H9 (cell line): ENCODE results near the gene GLUL. TPM values are rescaled to one million over a fixed set of nuclear protein-coding genes. Genes with fewer than 3 reads are reported as not detected.

Experiments used
- DNase-seq: peaks from one replicate; pipeline ENCODE4 v3.0.0-alpha.2; 2017
- H2AFZ ChIP-seq: one replicate; pipeline ENCODE4 v1.6.1; 2013; ENCODE audit warnings: mild to moderate bottlenecking, low read length, control low read depth, moderate library complexity
- H2AK5ac ChIP-seq: 2 replicates; pipeline ENCODE4 v1.6.1; 2013; ENCODE audit warnings: low read length, control low read depth, mixed read lengths; ENCODE audit not compliant: insufficient read length
- H2BK120ac ChIP-seq: one replicate; pipeline ENCODE4 v1.6.1; 2013; ENCODE audit warnings: low read depth, mild to moderate bottlenecking, low read length, control low read depth, inconsistent platforms; ENCODE audit not compliant: poor library complexity, severe bottlenecking
- H2BK12ac ChIP-seq: 2 replicates; pipeline ENCODE4 v1.6.1; 2013; ENCODE audit warnings: low read length, control low read depth, mixed read lengths, low read depth; ENCODE audit not compliant: insufficient read length
- H2BK15ac ChIP-seq: 2 replicates; pipeline ENCODE4 v1.6.1; 2013; ENCODE audit warnings: low read depth, low read length, control low read depth
- H2BK20ac ChIP-seq: one replicate; pipeline ENCODE4 v1.6.1; 2013; ENCODE audit warnings: low read depth, mild to moderate bottlenecking, low read length, control low read depth, inconsistent platforms; ENCODE audit not compliant: poor library complexity, severe bottlenecking
- H2BK5ac ChIP-seq: 2 replicates; pipeline ENCODE4 v1.6.1; 2013; ENCODE audit warnings: low read length, control low read depth, mixed read lengths; ENCODE audit not compliant: insufficient read length
- H3K14ac ChIP-seq: 2 replicates; pipeline ENCODE4 v1.6.1; 2013; ENCODE audit warnings: low read length, control low read depth; ENCODE audit not compliant: insufficient read depth
- H3K18ac ChIP-seq: 2 replicates; pipeline ENCODE4 v1.6.1; 2013; ENCODE audit warnings: low read depth, mild to moderate bottlenecking, mixed read lengths, low read length, control low read depth; ENCODE audit not compliant: insufficient read length
- H3K23ac ChIP-seq: 2 replicates; pipeline ENCODE4 v1.6.1; 2013; ENCODE audit warnings: low read length, control low read depth, mixed read lengths, low read depth; ENCODE audit not compliant: insufficient read length
- H3K23me2 ChIP-seq: 2 replicates; pipeline ENCODE4 v1.6.1; 2013; ENCODE audit warnings: low read depth, mild to moderate bottlenecking, mixed read lengths, low read length, control low read depth; ENCODE audit not compliant: insufficient read length, poor library complexity, severe bottlenecking
- H3K27ac ChIP-seq: 2 replicates; pipeline ENCODE4 v1.5.1; 2013; ENCODE audit warnings: low read length, control low read depth, mixed read lengths, low read depth; ENCODE audit not compliant: insufficient read length
- H3K27me3 ChIP-seq: 2 replicates; pipeline ENCODE4 v1.6.1; 2013; ENCODE audit warnings: low read length, control low read depth, inconsistent platforms; ENCODE audit not compliant: insufficient read depth
- H3K4ac ChIP-seq: 2 replicates; pipeline ENCODE4 v1.6.1; 2013; ENCODE audit warnings: low read depth, mild to moderate bottlenecking, control low read depth, inconsistent platforms, low read length, moderate library complexity
- H3K4me1 ChIP-seq: 2 replicates; pipeline ENCODE4 v1.6.1; 2013; ENCODE audit warnings: low read length, control low read depth, inconsistent platforms; ENCODE audit not compliant: insufficient read depth
- H3K4me2 ChIP-seq: 2 replicates; pipeline ENCODE4 v1.6.1; 2013; ENCODE audit warnings: low read length, control low read depth, mixed read lengths; ENCODE audit not compliant: insufficient read length, insufficient read depth
- H3K56ac ChIP-seq: 2 replicates; pipeline ENCODE4 v1.6.1; 2013; ENCODE audit warnings: low read depth, mild to moderate bottlenecking, mixed read lengths, low read length, control low read depth; ENCODE audit not compliant: insufficient read length
- H3K79me1 ChIP-seq: 2 replicates; pipeline ENCODE4 v1.6.1; 2013; ENCODE audit warnings: low read depth, mild to moderate bottlenecking, moderate library complexity, low read length, control low read depth, inconsistent platforms; ENCODE audit not compliant: insufficient read depth, poor library complexity, severe bottlenecking
- H3K79me2 ChIP-seq: 2 replicates; pipeline ENCODE4 v1.6.1; 2013; ENCODE audit warnings: low read length, control low read depth, inconsistent platforms; ENCODE audit not compliant: insufficient read depth
- H3K9ac ChIP-seq: 2 replicates; pipeline ENCODE4 v1.6.1; 2013; ENCODE audit warnings: low read length, control low read depth, mixed read lengths; ENCODE audit not compliant: insufficient read length; ENCODE audit errors: extremely low read depth
- H3K9me3 ChIP-seq: one replicate; pipeline ENCODE4 v1.6.1; 2013; ENCODE audit warnings: low read depth, low read length, inconsistent platforms; ENCODE audit not compliant: control insufficient read depth
- H3T11ph ChIP-seq: one replicate; pipeline ENCODE4 v1.6.1; 2013; ENCODE audit warnings: mild to moderate bottlenecking, low read length, control low read depth, inconsistent platforms
- H4K20me1 ChIP-seq: one replicate; pipeline ENCODE4 v1.6.1; 2013; ENCODE audit not compliant: control insufficient read depth, insufficient read length, insufficient read depth
- H4K5ac ChIP-seq: 2 replicates; pipeline ENCODE4 v1.6.1; 2013; ENCODE audit warnings: low read depth, mild to moderate bottlenecking, mixed read lengths, low read length, control low read depth; ENCODE audit not compliant: insufficient read length
- H4K8ac ChIP-seq: replicated peaks from 2 replicates; pipeline ENCODE4 v1.6.1; 2013; ENCODE audit warnings: low read length, control low read depth, mixed read lengths, low read depth; ENCODE audit not compliant: insufficient read length
- H4K91ac ChIP-seq: 2 replicates; pipeline ENCODE4 v1.6.1; 2013; ENCODE audit warnings: low read depth, mild to moderate bottlenecking, moderate library complexity, mixed read lengths, low read length, control low read depth; ENCODE audit not compliant: insufficient read length
- H3K27ac Mint-ChIP-seq, 3 experiments: 2 replicates in 2 of 3; 3 replicates in 1 of 3; pipeline ENCODE4 v1.8.0; 2020 to 2021; ENCODE audit warnings: mixed read lengths in 3 of 3, mild to moderate bottlenecking in 1 of 3, moderate library complexity in 1 of 3
- H3K27me3 Mint-ChIP-seq: 2 replicates; pipeline ENCODE4 v1.8.0; 2021; ENCODE audit warnings: low read depth, mild to moderate bottlenecking, moderate library complexity, mixed read lengths
- H3K36me3 Mint-ChIP-seq, 3 experiments: 2 replicates in 2 of 3; 3 replicates in 1 of 3; pipeline ENCODE4 v1.8.0; 2020 to 2021; ENCODE audit warnings: low read depth in 3 of 3, mixed read lengths in 3 of 3; ENCODE audit not compliant: insufficient read depth in 1 of 3
- H3K4me1 Mint-ChIP-seq, 2 experiments: 2 replicates each; pipeline ENCODE4 v1.8.0; 2020; ENCODE audit warnings: mixed read lengths in 2 of 2
- H3K4me3 Mint-ChIP-seq, 2 experiments: 2 replicates in 1 of 2; 3 replicates in 1 of 2; pipeline ENCODE4 v1.8.0; 2020 to 2021; ENCODE audit warnings: mild to moderate bottlenecking in 2 of 2, mixed read lengths in 2 of 2, moderate library complexity in 1 of 2
- H3K9me3 Mint-ChIP-seq, 2 experiments: 2 replicates in 1 of 2; 3 replicates in 1 of 2; pipeline ENCODE4 v1.8.0; 2020; ENCODE audit warnings: mild to moderate bottlenecking in 2 of 2, mixed read lengths in 2 of 2, moderate library complexity in 1 of 2
- WGBS: extraction: QIAGEN DNeasy Blood & Tissue Kit; methylation state at CpG from one replicate; pipeline ENCODE4 v1.1.7; 2013; ENCODE audit warnings: missing lambda C conversion rate, low lambda C conversion rate, mixed read lengths; ENCODE audit not compliant: insufficient read length; ENCODE audit errors: extremely low coverage; 5-methylcytosine and 5-hydroxymethylcytosine counted together
- total RNA-seq: library from RNA; stranded (reverse); gene quantifications from 2 replicates; pipeline ENCODE4 v1.2.1, GENCODE V29; 2021
- TF ChIP-seq, protein P1 (sequence below): fragments of 200-600 bp; sonication (generic); conservative IDR thresholded peaks from 3 replicates; pipeline ENCODE4 v1.8.0; 2021; ENCODE audit warnings: antibody characterized with exemption, mild to moderate bottlenecking

GLUL gene
- total RNA-seq, 1 experiment from 2014 or later: 332 TPM

DNA sequence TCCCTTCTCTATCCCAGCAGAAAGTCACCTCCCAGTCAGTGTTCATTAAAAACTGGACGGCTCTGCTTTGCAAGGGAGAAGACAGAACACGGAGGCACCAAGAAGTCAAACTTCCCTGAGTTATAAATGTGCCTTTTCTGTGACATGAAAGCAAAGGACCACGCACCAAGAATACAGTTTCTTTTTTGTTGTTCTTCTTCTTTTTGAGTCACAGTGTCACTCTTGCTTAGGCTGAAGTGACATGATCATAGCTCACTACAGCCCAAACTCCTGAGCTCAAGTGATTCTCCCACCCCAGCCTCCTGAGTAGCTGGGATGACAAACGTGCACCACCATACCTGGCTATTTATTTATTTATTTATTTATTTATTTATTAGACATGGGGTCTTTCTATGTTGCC, 22.7 kb downstream of the GLUL start:
- no peak overlapping the region for H3K27ac Mint-ChIP-seq
- H2BK5ac ChIP-seq: no peak overlapping the region
- no peak overlapping the region for H4K8ac ChIP-seq
- H3T11ph ChIP-seq: no peak overlapping the region
- no CpG with 5 or more reads among the region's 4 CpGs for WGBS
- H4K5ac ChIP-seq: no peak overlapping the region
- no peaks in the 10 kb centered on the region for H3K36me3 Mint-ChIP-seq
- H4K91ac ChIP-seq: no peak overlapping the region
- H3K27me3 Mint-ChIP-seq: peaks cover 11% of the 10 kb centered on the region
- no peak overlapping the region for H3K56ac ChIP-seq
- H2AFZ ChIP-seq: no peak overlapping the region
- H3K79me2 ChIP-seq: no peaks in the 10 kb centered on the region
- no peaks in the 10 kb centered on the region for H3K79me1 ChIP-seq
- H3K9me3 ChIP-seq: no peaks in the 10 kb centered on the region
- H2BK15ac ChIP-seq: no peak overlapping the region
- no peak overlapping the region for H3K27ac ChIP-seq
- no peak overlapping the region for H3K4me3 Mint-ChIP-seq
- H3K23ac ChIP-seq: no peak overlapping the region
- H3K9ac ChIP-seq: no peak overlapping the region
- no peak overlapping the region for H2AK5ac ChIP-seq
- no peak overlapping the region for H2BK120ac ChIP-seq
- no peak overlapping the region for H3K4me2 ChIP-seq
- H3K14ac ChIP-seq: no peak overlapping the region
- no peaks in the 10 kb centered on the region for H3K27me3 ChIP-seq
- 0 out of 4 replicates have a peak, but pooled peaks cover 0 to 2% of the 10 kb centered on the region in 2 experiments for H3K4me1 Mint-ChIP-seq
- TF ChIP-seq, protein P1, sequence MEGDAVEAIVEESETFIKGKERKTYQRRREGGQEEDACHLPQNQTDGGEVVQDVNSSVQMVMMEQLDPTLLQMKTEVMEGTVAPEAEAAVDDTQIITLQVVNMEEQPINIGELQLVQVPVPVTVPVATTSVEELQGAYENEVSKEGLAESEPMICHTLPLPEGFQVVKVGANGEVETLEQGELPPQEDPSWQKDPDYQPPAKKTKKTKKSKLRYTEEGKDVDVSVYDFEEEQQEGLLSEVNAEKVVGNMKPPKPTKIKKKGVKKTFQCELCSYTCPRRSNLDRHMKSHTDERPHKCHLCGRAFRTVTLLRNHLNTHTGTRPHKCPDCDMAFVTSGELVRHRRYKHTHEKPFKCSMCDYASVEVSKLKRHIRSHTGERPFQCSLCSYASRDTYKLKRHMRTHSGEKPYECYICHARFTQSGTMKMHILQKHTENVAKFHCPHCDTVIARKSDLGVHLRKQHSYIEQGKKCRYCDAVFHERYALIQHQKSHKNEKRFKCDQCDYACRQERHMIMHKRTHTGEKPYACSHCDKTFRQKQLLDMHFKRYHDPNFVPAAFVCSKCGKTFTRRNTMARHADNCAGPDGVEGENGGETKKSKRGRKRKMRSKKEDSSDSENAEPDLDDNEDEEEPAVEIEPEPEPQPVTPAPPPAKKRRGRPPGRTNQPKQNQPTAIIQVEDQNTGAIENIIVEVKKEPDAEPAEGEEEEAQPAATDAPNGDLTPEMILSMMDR: no peak
- H3K9me3 Mint-ChIP-seq: no peaks in the 10 kb centered on the region; a peak in 2 of 5 replicates
- no peaks in the 10 kb centered on the region for H3K23me2 ChIP-seq
- no peaks in the 10 kb centered on the region for H3K4me1 ChIP-seq
- H4K20me1 ChIP-seq: no peaks in the 10 kb centered on the region
- no peak for DNase-seq
- H3K18ac ChIP-seq: no peak overlapping the region
- H2BK20ac ChIP-seq: no peak overlapping the region
- no peak overlapping the region for H3K4ac ChIP-seq
- no peak overlapping the region for H2BK12ac ChIP-seq
